GM10847 (cell line): ENCODE measurements around the gene CERT1.

ENCODE experiments used
- POLR2A ChIP-seq: IDR thresholded peaks from 2 replicates; pipeline ENCODE4 v1.6.1; 2011; ENCODE audit not compliant: insufficient read length; ENCODE audit errors: extremely low read depth

Gene CERT1

DNA sequence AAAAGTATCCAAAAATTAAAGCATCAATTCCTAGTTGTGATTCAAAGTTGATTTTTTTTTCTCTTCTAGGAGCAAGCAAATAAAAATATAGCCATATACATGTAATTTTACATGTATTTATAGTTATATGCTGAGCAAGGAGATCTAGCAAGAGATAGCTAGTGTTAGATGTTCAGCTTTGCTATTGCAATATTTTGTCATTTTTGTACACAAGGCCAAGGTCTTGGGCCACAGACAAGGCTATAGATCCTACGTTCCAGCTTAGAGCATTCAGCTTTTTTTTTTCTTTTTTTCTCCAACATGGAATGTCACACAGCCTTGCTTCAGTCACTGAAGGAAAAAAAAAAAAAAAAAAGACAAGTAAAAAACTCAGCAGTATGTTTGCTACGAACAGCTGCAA lies 137.6 kb downstream of the CERT1 start:
- TF ChIP-seq POLR2A: no peak

DNA sequence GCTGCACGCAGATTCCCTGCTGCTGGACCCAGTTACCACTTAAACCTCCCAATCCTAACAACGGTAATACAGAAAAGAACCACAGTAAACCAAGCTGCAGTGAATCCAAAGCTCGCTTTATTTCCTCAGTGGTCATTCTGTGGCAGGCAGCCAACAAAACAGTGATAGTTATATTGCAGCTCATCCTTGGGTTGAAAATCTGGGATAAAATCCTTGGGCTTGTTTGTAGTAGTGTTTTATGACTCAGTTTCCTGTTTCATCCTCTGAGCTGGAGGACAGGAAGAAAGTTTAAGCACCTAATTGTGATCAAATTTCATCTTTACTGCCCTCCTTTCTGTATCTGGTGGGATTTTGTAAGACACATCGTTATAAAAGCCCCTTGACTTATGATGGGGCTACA lies 143.0 kb downstream of the CERT1 start:
- no peak for TF ChIP-seq POLR2A

DNA sequence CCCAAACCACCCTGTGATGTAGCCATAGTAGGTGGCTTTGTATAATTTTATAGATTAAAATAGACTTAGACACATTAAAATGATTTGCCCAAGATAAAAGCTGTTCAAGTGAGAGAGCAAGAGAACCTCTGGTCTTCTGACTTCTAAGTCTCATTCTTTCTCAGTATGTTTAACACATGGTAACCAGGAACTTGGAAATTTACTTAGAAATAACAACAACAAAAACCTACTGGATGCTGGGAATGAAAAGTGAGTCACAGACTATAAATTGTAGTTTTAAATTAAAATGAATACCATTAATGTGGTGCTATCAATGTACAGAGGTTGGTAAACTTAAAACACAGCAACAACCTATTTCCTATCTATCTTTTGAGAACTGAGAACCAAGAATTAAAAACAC lies 144.0 kb downstream of the CERT1 start:
- TF ChIP-seq POLR2A: no peak

DNA sequence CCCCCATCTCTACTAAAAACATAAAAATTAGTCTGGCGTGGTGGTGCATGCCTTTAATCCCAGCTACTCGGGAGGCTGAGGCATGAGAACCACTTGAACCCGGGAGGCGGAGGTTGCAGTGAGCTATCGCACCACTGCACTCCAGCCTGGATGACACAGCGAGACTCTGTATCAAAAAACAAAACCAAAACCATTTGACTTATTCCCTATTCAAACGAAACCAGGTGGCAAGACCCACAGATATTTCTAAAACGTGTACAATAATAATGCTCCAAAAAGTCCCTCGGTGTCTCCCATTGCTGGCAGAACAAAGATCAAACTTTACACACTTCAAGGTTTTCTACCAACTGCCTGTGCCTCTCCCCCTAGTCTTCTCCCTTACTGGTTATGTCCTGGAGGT lies 144.6 kb downstream of the CERT1 start:
- no peak for TF ChIP-seq POLR2A

DNA sequence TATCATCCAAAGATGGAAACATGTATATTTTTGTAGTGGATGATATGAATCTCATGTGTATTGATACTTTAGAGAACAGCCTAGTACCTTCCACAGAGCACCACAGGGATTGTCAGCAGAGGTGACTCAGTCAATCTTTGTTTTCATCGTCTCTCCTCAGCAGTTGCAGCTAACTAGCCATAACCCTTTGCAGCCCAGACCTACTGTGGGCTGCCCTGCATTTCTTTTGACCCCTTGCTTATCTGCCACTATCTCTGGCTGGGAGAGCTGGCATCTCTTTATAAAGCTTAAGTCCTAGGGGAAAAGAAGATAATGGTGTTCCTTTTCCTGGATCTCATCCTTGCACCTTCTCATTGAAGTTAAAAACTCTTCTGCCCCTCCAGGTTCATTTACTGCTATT lies 145.7 kb downstream of the CERT1 start:
- no peak for TF ChIP-seq POLR2A

DNA sequence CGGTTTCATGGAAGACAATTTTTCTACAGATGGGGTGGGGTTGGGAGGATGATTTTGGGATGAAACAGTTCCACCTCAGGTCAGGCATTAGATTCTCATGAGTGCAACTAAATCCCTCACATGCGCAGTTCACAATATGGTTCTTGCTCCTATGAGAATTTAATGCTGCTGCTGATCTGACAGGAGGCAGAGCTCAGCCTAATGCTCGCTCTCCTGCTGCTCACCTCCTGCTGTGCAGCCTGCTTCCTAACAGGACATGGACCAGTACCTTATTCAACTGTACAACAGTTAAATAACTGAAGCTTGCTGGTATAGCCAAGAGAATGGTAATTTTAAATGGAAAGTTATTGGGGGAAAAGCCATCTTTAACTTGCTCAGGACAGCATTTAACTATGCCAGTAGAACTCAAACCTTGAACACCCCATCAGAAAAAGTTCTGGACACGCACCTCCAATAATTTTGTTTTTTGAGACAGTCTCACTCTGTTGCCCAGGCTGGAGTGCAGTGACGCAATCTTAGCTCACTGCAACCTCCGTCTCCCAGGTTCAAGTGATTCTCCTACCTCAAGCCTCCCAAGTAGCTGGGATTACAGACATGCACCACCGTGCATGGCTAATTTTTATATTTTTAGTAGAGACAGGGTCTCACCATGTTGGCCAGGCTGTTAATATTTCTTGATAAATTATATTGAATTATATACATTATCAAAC lies 146.7 kb downstream of the CERT1 start:
- TF ChIP-seq POLR2A: no peak

DNA sequence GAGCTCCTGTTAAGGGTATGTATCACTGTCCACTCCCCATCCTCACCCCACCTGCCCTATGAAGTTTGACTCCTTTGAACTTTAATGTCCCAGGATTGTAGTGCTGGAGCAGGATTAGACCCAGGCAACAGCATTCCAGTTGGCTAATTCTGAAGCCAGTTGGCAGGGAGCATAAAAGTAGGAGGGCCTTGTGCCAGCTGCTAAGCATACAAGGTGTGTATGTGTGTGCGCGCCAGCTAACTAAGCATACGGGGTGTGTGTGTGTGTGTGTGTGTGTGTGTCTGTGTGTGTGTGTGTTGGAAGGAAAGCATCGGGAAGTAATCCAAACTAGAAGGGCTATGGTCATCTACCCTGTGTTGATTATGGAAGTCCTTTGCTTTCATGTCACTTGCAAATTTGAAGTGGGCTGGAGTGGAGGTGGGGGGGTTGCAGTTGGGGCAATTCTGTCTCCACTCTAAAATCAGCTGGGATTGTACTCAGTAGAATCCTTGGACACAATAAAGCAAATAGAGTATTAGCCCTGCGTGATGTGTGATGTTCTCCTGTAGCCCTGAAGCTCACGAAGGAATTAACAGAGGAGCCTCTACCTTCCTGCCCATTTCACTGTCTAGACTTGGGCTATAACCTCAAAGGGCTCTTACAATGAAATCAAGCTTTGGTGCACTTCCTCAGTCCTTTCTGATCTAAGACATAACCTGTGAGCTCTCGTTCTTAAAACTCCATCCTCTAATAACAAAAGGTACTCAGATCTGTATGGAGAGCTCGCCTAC lies 147.5 kb downstream of the CERT1 start:
- no peak for TF ChIP-seq POLR2A

DNA sequence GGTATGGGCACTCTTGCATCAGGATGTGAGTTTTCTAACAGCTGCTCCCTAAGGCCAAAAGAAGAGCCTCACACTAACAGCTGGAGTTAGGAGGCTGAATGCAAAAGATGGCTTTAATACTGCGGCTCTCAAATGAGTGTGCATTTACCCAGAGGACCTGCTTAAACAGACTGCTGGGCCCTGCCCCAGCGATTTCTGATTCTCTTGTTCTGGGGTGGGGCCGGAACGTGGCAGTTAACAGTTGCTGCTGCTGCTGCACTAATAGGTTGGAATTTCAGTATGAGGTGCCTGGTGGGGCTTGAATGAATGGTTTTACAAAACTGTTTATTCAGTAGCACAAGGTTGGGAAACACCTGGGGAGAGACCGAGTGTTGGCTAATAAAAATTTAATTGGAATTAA lies 148.3 kb downstream of the CERT1 start:
- no peak for TF ChIP-seq POLR2A

DNA sequence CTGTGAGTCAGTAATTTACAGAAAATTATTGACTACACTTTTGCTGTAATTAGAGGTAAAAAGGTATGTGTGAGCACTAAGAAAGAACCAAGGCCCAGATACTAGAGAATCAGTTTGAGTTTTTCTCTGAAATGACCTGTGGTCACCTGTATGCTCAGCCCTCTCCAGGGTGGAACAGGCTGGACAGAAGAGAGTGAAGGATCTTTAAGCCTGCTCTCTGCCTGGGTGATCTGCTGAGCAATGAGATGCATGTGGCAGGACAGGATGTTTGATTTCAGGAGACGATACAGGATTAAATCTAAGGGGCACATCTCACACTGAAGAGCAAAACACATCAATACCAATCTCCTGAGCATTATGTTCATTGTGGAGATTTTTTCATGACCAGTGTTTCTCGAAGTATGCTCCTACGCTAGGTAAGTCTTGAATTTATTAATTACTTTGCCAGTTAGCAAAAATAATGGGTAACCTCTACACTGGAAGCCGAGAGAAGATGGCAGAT lies 148.9 kb downstream of the CERT1 start:
- no peak for TF ChIP-seq POLR2A

DNA sequence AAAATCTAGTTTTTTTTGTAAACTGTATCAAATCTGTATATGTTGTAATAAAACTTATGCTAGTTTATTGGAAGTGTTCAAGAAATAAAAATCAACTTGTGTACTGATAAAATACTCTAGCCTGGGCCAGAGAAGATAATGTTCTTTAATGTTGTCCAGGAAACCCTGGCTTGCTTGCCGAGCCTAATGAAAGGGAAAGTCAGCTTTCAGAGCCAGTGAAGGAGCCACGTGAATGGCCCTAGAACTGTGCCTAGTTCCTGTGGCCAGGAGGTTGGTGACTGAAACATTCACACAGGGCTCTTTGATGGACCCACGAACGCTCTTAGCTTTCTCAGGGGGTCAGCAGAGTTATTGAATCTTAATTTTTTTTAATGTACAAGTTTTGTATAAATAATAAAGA lies 150.1 kb downstream of the CERT1 start:
- no peak for TF ChIP-seq POLR2A

DNA sequence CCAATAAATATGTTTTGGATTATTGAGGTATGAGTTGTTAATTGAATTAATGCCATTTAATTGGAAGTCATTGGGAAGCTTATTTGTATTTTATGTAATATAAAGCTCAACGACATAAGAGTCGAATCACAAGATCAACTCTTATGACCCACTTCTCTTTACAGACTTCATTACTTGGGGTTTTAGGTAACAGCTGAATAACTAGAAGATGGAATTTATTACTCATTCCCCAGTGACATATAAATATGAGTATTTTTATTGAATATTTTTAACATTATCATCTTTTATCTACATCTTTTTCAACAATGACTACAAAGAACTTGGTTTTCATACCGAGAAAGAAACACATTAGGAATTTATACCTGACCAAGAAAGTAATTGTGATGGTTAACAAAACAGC lies 153.3 kb downstream of the CERT1 start:
- no peak for TF ChIP-seq POLR2A

DNA sequence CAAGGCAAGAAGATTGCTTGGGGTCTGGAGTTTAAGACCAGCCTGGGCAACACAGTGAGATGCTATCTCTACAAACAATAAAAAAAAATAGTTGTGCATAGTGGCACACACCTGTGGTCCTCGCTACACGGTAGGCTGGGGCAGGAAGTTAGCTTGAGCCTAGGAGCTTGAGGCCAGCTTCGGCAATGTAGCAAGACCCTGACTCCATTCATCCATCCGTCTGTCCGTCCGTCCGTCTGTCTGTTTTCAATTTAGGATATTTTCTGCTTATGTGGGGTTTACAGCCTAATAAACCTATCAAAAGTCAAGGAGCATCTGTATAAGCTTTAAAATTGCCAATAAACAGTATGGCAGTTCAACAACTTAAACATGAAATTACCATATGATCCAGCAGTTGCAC lies 154.7 kb downstream of the CERT1 start:
- TF ChIP-seq POLR2A: no peak

DNA sequence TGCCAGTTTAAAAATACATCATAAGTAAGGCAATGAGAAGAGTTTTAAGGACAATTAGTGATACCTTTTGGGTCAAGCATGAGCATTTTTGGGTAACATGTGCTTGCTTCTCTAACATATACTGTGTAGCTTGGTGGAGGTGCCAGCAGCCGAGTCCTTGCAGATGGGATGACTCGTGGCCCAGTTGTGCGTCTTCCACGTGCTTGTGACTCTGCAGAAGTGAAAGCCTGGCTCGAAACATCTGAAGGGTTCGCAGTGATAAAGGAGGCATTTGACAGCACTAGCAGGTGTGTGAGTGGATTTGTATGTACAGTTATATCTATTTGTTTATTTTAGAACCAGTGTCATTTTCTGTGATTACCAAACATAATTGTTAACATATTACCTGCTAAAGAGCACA lies 156.2 kb downstream of the CERT1 start:
- TF ChIP-seq POLR2A: no peak

DNA sequence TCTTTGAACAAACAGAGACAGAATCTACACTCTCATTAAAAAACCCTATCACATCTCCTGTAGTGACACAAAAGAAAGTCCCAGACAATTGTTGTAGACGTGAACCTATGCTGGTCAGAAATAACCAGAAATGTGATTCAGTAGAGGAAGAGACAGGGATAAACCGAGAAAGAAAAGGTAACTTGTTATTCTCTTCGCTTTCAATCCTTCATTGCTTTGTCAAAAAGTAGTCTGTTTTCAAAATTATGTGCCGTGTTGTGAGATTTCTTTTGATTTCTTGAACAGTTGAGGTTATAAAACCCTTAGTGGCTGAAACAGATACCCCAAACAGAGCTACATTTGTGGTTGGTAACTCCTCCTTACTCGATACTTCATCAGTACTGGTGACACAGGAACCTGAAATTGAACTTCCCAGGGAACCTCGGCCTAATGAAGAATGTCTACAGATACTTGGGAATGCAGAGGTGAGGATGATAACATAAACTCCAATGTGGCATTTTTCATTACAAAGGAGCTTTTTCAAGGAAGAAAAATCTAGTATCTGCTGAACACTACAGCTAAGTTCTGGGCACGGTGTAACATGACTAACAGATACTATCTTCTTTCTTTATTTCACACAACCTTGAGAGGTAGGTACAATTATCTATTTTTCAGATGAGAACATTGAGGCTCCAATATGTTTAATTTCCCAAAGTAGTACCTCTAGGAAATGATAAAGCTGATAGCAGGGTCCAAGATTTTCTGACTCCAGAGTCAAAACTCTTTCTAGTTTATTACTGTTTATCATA lies 160.1 kb downstream of the CERT1 start:
- no peak for TF ChIP-seq POLR2A

DNA sequence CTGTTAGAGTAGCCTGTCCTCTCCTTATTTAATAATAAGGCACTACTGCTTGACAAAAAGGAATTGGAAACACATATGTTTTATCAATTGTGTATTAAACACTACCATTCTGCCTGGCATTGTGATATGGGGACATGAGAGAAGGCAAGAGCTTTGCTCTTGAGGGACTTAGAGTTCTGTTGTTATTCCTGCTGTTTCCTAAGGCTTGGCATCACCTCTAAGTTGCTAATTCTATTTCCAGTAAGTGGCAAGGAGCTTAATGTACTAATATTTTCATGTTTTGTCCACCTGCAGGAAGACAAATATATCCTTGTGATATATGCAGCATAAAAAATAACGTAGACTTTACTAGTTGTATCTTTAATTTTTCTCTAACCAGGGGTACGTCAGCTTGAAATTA lies 161.8 kb downstream of the CERT1 start:
- TF ChIP-seq POLR2A: no peak

DNA sequence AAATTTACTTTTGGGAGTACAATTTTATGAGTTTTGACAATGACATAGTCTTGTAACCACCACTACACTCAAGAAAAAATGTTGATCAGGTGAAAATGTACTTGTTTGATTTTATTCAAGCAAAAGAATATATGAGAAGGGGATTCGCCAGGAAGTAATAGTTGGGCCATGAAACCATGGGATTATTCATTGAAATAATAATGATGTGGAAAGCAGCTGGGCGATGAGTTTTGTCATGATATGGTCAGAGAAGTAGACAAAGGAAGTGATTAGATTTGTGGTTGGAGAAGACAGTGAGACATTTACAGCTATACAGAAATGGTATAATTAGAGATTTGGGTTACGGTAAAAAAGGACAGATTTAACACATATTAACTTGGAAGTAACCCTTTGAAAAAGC lies 163.2 kb downstream of the CERT1 start:
- no peak for TF ChIP-seq POLR2A

DNA sequence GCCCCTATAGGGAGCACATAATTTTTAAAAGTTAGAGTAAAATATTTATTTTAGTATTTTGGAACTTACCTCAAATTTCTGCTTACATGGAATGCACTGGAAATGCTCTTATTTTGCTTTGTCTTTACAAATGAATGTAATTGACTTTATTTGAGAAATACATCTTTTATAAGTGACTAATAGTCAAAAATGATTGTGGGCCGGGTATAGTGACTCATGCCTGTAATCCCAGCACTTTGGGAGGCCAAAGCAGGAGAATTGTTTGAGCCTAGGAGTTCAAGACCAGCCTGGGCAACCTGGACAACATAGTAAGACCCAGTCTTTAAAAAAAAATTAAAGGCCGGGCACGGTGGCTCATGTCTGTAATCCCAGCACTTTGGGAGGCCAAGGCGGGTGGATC lies 168.6 kb downstream of the CERT1 start:
- TF ChIP-seq POLR2A: no peak

DNA sequence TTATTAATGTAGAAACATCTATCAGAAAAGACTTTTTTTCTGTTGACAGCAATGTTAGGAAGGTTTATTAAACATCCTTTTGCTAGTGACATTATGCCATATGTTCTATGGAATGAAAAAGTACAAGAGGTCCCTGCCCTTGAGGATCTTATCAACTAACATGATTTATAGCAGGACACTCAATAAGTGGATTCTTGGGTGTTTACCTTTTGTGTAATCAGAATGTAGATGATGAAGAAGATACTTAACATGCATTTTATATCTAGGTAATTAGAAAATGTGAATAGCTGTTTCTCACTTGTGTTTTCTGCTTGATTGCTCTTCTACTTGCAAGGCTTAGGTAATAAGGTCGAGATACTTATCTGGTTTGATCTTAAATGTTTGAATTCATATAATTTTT lies 169.5 kb downstream of the CERT1 start:
- no peak for TF ChIP-seq POLR2A
